ENCODE results near the gene ARHGAP4. TPM values are rescaled to one million over a fixed set of nuclear protein-coding genes. Genes with fewer than 3 reads are reported as not detected.

ARHGAP4 gene
- total and polyA plus RNA-seq, 2 donors from 2014 or later = 38.3 to 73.0 TPM

DNA sequence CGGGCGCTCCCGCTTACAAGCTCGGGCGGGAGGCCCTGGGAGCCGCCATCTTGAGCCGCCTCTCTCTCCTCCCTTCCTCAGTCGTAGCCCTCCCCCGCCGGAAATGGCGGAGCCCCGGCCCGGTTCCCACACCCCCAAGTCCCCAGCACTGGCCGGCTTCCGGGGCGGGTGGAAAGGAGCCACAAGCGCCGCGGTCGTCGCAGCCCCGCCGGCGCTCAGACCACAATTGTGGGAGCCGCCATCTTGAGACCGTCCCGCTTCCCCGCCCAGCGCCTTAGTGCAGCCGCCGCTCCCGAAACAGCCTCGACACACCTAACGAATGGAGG, 45.0 kb upstream of the ARHGAP4 start:
- Histone ChIP-seq H3K4me1 (ENCODE audit: control insufficient read depth in 2 of 3, insufficient read depth in 2 of 3, low read depth in 1 of 3, low read length in 3 of 3) (peaks cover 0 to 44% (median 24%) of the 10 kb centered on the region in 3 donors), H3K9ac (ENCODE audit: low read length in 3 of 3) (peak overlapping the region; percentile 95 to 98 (median 98)), H3K9me3 (ENCODE audit: control insufficient read depth in 2 of 3, insufficient read depth in 1 of 3, low read length in 3 of 3) (no peaks in the 10 kb centered on the region), H3K27ac (ENCODE audit: low read depth in 2 of 2, low read length in 2 of 2) (peak overlapping the region; percentile 99 to 100), H3K4me3 (ENCODE audit: low read length in 3 of 3) (peak overlapping the region; percentile 83 to 92 (median 88)), H3K36me3 (ENCODE audit: control insufficient read depth in 2 of 3, insufficient read depth in 3 of 3, low read length in 3 of 3) (no peaks in the 10 kb centered on the region), H3K27me3 (ENCODE audit: control insufficient read depth, insufficient read depth, low read length) (no peaks in the 10 kb centered on the region)
- FAIRE-seq (peak; percentile 73), DNase-seq (peak; percentile 87 to 98 (median 93))
- TF ChIP-seq CTCF (IDR thresholded peaks at IDR 0.05; ENCODE audit: borderline replicate concordance, extremely low read depth, insufficient read depth) = no peak
- intact Hi-C loops (cut with DNase I) = no loop called here

- Histone ChIP-seq H3K9me3 (ENCODE audit: control insufficient read depth in 2 of 3, insufficient read depth in 1 of 3, low read length in 3 of 3) (no peaks in the 10 kb centered on the region), H3K9ac (ENCODE audit: low read length in 3 of 3) (peak overlapping the region; percentile 58 to 81 (median 74)), H3K27ac (ENCODE audit: low read depth in 2 of 2, low read length in 2 of 2) (peak overlapping the region; percentile 99 to 100), H3K4me1 (ENCODE audit: control insufficient read depth in 2 of 3, insufficient read depth in 2 of 3, low read depth in 1 of 3, low read length in 3 of 3) (peaks cover 0 to 49% (median 24%) of the 10 kb centered on the region in 3 donors), H3K4me3 (ENCODE audit: low read length in 3 of 3) (peak overlapping the region; percentile 61 to 88 (median 83)), H3K36me3 (ENCODE audit: control insufficient read depth in 2 of 3, insufficient read depth in 3 of 3, low read length in 3 of 3) (no peaks in the 10 kb centered on the region), H3K27me3 (ENCODE audit: control insufficient read depth, insufficient read depth, low read length) (no peaks in the 10 kb centered on the region)
- DNase-seq (peak; percentile 60 to 86 (median 78)), FAIRE-seq (no peak)
- no peak for TF ChIP-seq CTCF (IDR thresholded peaks at IDR 0.05; ENCODE audit: borderline replicate concordance, extremely low read depth, insufficient read depth)
- intact Hi-C loops (cut with DNase I) = no loop called here
These were observed 44.5 kb upstream of the ARHGAP4 start for GRCh38 chrX:153970357-153971123.

DNA sequence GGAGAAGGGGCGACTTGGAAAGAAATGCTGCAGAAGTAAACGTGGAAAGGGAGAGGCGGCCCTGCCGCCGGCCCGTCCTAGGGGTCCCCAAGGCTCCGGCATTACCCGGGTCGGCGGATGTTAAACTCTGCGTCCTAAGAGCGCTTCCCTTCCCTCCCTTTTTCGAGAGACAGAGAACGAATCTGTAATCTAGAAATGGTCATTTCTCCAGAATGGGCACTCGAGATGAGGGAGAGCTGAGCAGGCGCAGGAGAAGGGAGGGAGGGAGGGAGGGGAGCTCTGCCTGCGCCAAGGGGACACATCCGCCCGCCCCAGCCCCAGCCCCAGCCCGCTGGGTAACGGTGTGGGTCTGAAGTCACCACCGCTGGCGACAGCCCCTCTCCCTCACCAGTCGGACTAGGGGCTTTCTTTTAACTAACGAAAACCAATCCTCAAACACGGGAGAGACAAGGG, 43.9 kb upstream of the ARHGAP4 start:
- peak overlapping the region in 1 of 2 donors; percentile 60 for H3K27ac ChIP-seq (ENCODE audit: low read depth in 2 of 2, low read length in 2 of 2)
- no peaks in the 10 kb centered on the region for H3K27me3 ChIP-seq (ENCODE audit: control insufficient read depth, insufficient read depth, low read length)
- H3K4me1 ChIP-seq (ENCODE audit: control insufficient read depth in 2 of 3, insufficient read depth in 2 of 3, low read depth in 1 of 3, low read length in 3 of 3) = peaks cover 0 to 49% (median 24%) of the 10 kb centered on the region in 3 donors
- H3K9ac ChIP-seq (ENCODE audit: low read length in 3 of 3) = peak overlapping the region in 2 of 3 donors; percentile 32 to 40
- intact Hi-C loops (cut with DNase I) = no loop called here
- no peaks in the 10 kb centered on the region for H3K36me3 ChIP-seq (ENCODE audit: control insufficient read depth in 2 of 3, insufficient read depth in 3 of 3, low read length in 3 of 3)
- FAIRE-seq = no peak
- H3K9me3 ChIP-seq (ENCODE audit: control insufficient read depth in 2 of 3, insufficient read depth in 1 of 3, low read length in 3 of 3) = no peaks in the 10 kb centered on the region
- TF ChIP-seq CTCF (IDR thresholded peaks at IDR 0.05; ENCODE audit: borderline replicate concordance, extremely low read depth, insufficient read depth) = no peak
- DNase-seq = peak in 3 of 5 donors; percentile 32 to 86 (median 56)
- peak overlapping the region; percentile 36 to 88 (median 50) for H3K4me3 ChIP-seq (ENCODE audit: low read length in 3 of 3)

All from kidney (tissue), 14 donors.